Measurements from ENCODE around the gene IQCF2.

DNA sequence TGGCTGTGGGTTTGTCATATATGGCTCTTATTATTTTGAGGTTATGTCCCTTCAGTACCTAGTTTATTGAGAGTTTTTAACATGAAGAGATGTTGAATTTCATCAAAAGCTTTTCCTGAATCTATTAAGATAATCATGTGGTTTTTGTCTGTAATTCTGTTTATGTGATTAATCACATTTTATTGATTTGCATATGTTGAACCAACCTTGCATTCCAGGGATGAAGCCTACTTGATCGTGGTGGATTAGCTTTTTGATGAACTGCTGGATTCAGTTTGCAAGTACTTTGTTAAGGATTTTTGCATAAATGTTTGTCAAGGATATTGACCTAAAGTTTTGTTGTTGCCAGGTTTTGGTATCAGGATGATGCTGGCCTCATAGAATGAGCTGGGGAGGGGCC lies 33.1 kb upstream of the IQCF2 start:
- TF ChIP-seq, protein P1, sequence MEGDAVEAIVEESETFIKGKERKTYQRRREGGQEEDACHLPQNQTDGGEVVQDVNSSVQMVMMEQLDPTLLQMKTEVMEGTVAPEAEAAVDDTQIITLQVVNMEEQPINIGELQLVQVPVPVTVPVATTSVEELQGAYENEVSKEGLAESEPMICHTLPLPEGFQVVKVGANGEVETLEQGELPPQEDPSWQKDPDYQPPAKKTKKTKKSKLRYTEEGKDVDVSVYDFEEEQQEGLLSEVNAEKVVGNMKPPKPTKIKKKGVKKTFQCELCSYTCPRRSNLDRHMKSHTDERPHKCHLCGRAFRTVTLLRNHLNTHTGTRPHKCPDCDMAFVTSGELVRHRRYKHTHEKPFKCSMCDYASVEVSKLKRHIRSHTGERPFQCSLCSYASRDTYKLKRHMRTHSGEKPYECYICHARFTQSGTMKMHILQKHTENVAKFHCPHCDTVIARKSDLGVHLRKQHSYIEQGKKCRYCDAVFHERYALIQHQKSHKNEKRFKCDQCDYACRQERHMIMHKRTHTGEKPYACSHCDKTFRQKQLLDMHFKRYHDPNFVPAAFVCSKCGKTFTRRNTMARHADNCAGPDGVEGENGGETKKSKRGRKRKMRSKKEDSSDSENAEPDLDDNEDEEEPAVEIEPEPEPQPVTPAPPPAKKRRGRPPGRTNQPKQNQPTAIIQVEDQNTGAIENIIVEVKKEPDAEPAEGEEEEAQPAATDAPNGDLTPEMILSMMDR (IDR thresholded peaks at IDR 0.05): no peak
- no peak for TF ChIP-seq POLR2A (IDR thresholded peaks at IDR 0.05)
